HEK293T (cell line): ENCODE measurements around the gene STPG1.

Source experiments
- LEF1 ChIP-seq: fragments of 450-650 bp; IDR thresholded peaks from 2 replicates; pipeline ENCODE4 v1.6.1; 2017; ENCODE audit warnings: mild to moderate bottlenecking, borderline replicate concordance
- NFRKB ChIP-seq: fragments of 450-650 bp; IDR thresholded peaks from 2 replicates; pipeline ENCODE4 v1.6.1; 2016; ENCODE audit warnings: mild to moderate bottlenecking, moderate library complexity
- SP1 ChIP-seq: fragments of 450-650 bp; IDR thresholded peaks from 2 replicates; pipeline ENCODE4 v1.6.1; 2017
- ZNF384 ChIP-seq: fragments of 450-650 bp; IDR thresholded peaks from 2 replicates; pipeline ENCODE4 v1.6.1; 2016

DNA sequence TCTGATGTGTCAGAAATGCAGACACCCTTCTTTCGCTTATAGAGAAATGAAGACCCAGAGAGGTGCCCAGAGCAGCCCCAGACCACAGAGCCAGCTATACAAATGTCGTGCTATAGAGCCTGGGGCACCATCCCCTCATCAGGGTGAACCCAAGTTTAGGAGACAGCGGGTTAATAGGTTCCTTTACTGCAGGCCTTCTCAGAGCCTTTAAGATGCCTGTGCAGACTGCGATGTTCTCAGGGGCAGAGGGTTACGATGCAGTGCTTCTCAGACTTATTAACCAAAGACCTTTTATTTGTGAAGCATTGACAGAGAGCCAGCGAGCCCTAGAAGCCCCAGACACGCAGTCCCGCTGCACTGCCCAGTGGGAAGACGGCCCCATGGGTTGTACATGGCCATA, 46.9 kb downstream of the STPG1 start:
- no peak for TF ChIP-seq LEF1
- no peak for TF ChIP-seq ZNF384
- no peak for TF ChIP-seq SP1
- TF ChIP-seq NFRKB = no peak
